ENCODE results near the gene METTL17.

- TF ChIP-seq EP300 (conservative IDR thresholded peaks at IDR 0.05; ENCODE audit: poor library complexity, severe bottlenecking): no peak
- no peak for TF ChIP-seq CTCF (IDR thresholded peaks at IDR 0.05; ENCODE audit: poor library complexity, severe bottlenecking)
- no peak for TF ChIP-seq MXI1 (conservative IDR thresholded peaks at IDR 0.05; ENCODE audit: poor library complexity, severe bottlenecking)
- TF ChIP-seq EZH2 (IDR thresholded peaks at IDR 0.05; ENCODE audit: borderline replicate concordance, insufficient read depth, low read length, poor library complexity, severe bottlenecking): no peak
Observed at GRCh38 chr14:20996521-20996920, 6.7 kb downstream of the METTL17 start.

Measured in neural cell (in vitro differentiated cells).